Medulla oblongata (tissue), 1 donor: Measurements from ENCODE around the gene OVCA2.

ENCODE experiments used
- DNase-seq: peaks from one replicate; pipeline ENCODE4 v3.0.0-alpha.2; 2015; ENCODE audit errors: extremely low spot score

The OVCA2 gene

GRCh38 chr17:2054262-2054511 lies 12.4 kb downstream of the OVCA2 start:
- no peak for DNase-seq

DNA sequence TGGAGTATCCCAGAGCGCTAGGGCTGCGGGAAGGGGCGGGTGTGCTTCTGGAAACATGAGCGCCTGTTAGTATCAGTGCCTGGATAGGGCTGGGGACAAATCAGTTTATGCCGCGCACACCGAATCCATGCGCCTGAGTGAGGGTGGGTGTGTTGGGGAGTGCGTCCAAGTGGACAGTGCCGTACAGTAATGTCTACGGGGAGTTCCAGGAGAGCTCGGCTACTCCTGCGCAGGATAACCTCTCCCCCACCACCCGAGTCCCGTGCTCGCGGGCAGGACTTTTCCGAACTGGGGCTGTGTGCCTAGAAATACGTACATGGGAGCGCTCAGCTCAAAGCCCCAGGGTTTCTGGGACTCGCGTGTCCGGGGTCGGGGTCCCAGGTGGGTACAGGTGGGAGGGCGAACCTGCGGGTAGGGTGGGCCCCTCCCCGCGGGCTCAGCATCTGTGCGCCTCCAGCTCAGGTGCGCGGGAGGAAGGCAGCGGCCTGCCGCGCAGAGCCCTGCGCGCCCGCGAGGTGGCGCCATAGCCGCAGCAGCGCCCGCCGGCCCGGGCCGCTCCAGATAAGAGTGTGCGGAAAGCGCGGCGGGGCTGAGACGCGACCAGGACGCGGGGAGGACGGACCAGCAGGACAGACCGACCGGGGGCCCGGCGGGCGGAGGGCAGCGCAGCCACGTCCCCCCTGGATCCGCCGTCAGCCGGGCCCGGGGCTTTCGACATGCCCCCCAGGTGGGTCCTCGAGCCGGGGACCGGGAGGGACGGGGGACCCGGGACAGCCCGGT lies 12.9 kb downstream of the OVCA2 start, which contains the start of gene HIC1:
Gene HIC1, plus strand, starts transcription at position 592 of the 780 bp plus-strand sequence. CDS start 1,588 bp downstream, outside the sequence.
- DNase-seq: peak; percentile 69

DNA sequence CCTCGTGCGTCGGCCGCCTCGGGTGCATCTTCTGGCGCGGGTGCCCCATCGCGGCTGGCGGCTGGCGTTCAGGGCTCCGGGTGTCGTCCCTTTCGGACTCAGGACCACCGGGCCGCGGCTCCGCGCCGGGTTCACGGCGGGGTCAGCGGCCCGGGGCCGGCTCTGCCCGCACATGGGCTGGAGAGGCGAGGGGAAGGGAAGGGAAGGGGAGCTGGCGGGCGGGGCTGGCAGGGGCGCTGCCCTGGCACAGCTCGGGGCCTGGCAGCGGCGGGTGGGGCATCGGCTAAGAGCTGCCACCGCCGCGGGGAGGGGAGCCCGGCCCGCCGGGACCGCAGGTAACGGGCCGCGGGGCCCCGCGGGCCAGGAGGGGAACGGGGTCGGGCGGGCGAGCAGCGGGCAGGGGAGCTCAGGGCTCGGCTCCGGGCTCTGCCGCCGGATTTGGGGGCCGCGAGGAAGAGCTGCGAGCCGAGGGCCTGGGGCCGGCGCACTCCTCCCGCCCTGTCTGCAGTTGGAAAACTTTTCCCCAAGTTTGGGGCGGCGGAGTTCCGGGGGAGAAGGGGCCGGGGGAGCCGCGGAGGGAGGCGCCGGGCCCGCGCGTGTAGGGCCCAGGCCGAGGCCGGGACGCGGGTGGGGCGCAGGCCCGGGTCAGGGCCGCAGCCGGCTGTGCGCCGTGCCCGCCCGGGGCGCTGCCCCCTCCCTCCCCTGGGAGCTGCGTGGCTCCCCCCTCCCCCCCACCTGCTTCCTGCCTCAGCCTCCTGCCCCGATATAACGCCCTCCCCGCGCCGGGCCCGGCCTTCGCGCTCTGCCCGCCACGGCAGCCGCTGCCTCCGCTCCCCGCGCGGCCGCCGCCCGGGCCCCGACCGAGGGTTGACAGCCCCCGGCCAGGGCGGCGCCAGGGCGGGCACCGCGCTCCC lies 13.7 kb downstream of the OVCA2 start:
- no peak for DNase-seq

DNA sequence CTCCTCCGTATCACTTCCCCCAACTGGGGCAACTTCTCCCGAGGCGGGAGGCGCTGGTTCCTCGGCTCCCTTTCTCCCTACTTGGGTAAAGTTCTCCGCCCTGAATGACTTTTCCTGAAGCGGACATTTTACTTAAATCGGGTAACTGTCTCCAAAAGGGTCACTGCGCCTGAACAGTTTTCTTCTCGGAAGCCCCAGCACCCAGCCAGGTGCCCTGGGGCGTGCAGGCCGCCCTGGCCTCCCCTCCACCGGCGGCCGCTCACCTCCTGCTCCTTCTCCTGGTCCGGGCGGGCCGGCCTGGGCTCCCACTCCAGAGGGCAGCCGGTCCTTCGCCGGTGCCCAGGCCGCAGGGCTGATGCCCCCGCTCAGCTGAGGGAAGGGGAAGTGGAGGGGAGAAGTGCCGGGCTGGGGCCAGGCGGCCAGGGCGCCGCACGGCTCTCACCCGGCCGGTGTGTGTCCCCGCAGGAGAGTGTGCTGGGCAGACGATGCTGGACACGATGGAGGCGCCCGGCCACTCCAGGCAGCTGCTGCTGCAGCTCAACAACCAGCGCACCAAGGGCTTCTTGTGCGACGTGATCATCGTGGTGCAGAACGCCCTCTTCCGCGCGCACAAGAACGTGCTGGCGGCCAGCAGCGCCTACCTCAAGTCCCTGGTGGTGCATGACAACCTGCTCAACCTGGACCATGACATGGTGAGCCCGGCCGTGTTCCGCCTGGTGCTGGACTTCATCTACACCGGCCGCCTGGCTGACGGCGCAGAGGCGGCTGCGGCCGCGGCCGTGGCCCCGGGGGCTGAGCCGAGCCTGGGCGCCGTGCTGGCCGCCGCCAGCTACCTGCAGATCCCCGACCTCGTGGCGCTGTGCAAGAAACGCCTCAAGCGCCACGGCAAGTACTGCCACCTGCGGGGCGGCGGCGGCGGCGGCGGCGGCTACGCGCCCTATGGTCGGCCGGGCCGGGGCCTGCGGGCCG lies 14.7 kb downstream of the OVCA2 start:
- DNase-seq: no peak

- no peak for DNase-seq
These were observed 15.4 kb downstream of the OVCA2 start for GRCh38 chr17:2057175-2057759.

GRCh38 chr17:2057760-2058585 lies 16.2 kb downstream of the OVCA2 start:
- DNase-seq: no peak

DNA sequence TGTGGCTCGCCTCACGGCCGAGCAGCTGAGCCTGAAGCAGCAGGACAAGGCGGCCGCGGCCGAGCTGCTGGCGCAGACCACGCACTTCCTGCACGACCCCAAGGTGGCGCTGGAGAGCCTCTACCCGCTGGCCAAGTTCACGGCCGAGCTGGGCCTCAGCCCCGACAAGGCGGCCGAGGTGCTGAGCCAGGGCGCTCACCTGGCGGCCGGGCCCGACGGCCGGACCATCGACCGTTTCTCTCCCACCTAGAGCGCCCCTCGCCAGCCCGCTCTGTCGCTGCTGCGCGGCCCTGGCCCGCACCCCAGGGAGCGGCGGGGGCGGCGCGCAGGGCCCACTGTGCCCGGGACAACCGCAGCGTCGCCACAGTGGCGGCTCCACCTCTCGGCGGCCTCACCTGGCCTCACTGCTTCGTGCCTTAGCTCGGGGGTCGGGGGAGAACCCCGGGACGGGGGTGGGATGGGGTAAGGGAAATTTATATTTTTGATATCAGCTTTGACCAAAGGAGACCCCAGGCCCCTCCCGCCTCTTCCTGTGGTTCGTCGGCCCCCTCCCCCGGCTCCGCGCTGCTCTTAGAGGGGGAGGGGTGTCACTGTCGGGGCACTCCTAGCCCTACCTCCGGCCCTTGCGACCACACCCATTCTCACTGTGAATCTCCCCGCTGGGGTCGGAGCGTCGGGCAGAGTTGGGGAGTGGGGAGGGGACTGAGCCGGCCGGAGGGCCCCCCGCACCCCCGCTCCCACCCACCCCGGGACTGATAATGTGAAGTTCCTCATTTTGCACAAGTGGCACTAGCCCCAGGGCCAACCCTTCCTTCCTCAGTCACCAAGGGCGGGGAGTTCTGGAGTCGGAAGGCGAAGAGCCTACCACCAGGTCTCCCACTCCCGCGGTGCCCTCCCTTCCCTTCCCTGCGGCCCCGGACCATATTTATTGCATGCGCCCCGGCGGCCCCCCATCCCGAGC lies 17.0 kb downstream of the OVCA2 start:
- no peak for DNase-seq

GRCh38 chr17:2059547-2060384 lies 17.9 kb downstream of the OVCA2 start:
- DNase-seq: no peak

- DNase-seq: no peak
These were observed 18.5 kb downstream of the OVCA2 start for GRCh38 chr17:2060385-2060658.

DNA sequence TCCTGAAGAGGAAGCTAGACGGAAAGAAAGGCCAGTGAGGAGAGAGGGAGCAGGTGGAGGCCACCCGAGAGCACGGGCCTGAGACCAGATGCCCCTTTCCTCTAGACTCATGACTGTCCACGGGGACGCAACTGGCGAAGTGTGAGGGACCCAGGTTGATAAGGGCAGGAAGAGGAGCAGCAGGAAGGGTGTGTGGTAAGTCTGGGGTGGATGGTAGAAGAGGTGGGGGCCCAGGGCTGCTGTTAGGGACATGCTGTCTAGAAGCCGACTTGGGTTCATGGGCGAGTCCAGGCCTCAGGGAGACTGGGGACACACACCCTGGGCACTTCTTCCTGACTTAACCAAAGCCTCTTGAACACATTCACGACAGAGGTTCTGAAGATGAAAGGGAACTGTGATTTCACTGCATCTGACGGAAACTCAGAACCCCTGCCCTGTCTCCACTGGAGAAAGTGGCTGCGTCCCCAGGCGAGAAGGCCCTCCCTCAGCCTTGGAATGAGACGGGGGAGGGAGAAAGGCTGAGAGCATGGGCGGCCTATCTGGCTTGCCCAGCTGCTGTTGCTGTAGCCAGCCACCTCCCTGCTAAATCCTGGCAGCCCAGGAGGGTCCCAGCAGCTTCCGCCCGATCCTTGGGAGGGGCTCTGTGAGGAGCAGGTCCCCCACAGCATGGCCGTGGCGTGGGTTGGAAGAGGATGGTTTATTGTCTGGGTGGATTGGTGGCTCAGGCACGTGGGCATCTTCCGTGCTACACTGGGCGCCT lies 19.0 kb downstream of the OVCA2 start:
- DNase-seq: no peak

- no peak for DNase-seq
These were observed 19.7 kb downstream of the OVCA2 start for GRCh38 chr17:2061441-2061958.

DNA sequence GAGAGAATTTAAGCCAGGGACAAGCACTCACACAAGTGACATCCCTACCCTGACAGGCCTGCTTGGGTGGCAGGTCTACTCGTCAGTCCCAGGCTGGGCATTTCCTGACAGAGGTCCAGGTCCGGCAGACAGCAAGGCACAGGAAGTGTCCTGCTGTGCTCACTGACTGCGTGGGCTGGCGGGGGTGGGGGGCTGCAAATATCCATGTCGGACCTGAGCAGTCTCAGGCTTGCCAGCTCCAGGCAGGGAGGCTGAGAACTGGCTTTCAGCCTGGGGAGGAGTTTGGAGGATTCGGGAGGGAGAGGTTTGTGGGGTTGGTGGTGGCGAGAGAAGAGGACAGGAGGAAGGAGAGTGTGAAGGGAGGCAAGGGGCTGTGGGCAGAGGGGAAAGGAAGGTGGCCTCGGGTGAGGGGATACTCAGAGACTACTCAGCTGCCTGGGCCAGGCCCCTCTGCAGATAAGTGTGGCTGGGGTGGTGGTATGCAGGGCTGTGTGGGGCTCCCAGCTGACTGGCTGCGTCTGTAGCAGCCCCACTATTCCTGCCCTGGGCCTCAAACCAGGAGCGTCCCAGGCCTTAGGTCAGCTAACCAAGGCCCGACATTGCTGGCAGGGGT lies 20.9 kb downstream of the OVCA2 start:
- DNase-seq: no peak

- DNase-seq: no peak
These were observed 21.7 kb downstream of the OVCA2 start for GRCh38 chr17:2063261-2064146.

GRCh38 chr17:2064147-2064489 lies 22.3 kb downstream of the OVCA2 start:
- no peak for DNase-seq

GRCh38 chr17:2064520-2064971 lies 22.7 kb downstream of the OVCA2 start:
- no peak for DNase-seq
